Neural progenitor cell (in vitro differentiated cells): ENCODE data around the gene CPM. TPM values are rescaled to one million over a fixed set of nuclear protein-coding genes. Genes with fewer than 3 reads are reported as not detected.
"Not testable (repeated sequence)": the region's sequence is repeated elsewhere in the genome, so short reads cannot be mapped to it uniquely, and the experiment has no call there.

Experiments
- DNase-seq: peaks from one replicate; pipeline ENCODE4 v3.0.0-alpha.2; 2016; ENCODE audit warnings: low spot score
- H2AFZ ChIP-seq: fragments of 200-600 bp; sonication (generic); replicated peaks from 2 replicates; pipeline ENCODE4 v1.6.1; 2016; ENCODE audit warnings: antibody characterized with exemption
- H3F3A ChIP-seq: fragments of 200-600 bp; sonication (generic); 2 replicates; pipeline ENCODE4 v1.6.1; 2016; ENCODE audit warnings: antibody characterized with exemption, low read depth
- H3K27ac ChIP-seq: fragments of 200-600 bp; sonication (generic); 2 replicates; pipeline ENCODE4 v1.5.1; 2016; ENCODE audit warnings: mild to moderate bottlenecking
- H3K27me3 ChIP-seq: fragments of 200-600 bp; sonication (generic); 2 replicates; pipeline ENCODE4 v1.6.1; 2016; ENCODE audit warnings: mild to moderate bottlenecking, moderate library complexity
- H3K36me3 ChIP-seq: fragments of 200-600 bp; sonication (generic); 2 replicates; pipeline ENCODE4 v1.5.1; 2016
- H3K4me1 ChIP-seq: fragments of 200-600 bp; sonication (generic); 2 replicates; pipeline ENCODE4 v1.6.1; 2016; ENCODE audit warnings: mixed run types
- H3K4me2 ChIP-seq: fragments of 200-600 bp; sonication (generic); 2 replicates; pipeline ENCODE4 v1.6.1; 2016
- H3K4me3 ChIP-seq: fragments of 200-600 bp; sonication (generic); 2 replicates; pipeline ENCODE4 v1.5.1; 2016
- H3K79me2 ChIP-seq: fragments of 200-600 bp; sonication (generic); 2 replicates; pipeline ENCODE4 v1.6.1; 2016; ENCODE audit warnings: low read depth
- H3K9ac ChIP-seq: fragments of 200-600 bp; sonication (generic); 2 replicates; pipeline ENCODE4 v1.6.1; 2016
- H3K9me3 ChIP-seq: fragments of 200-600 bp; sonication (generic); 2 replicates; pipeline ENCODE4 v1.5.1; 2016; ENCODE audit warnings: low read depth
- H4K20me1 ChIP-seq: fragments of 200-600 bp; sonication (generic); 2 replicates; pipeline ENCODE4 v1.6.1; 2016; ENCODE audit warnings: low read depth
- H3K27ac Mint-ChIP-seq: 3 replicates; pipeline ENCODE4 v1.8.0; 2021; ENCODE audit warnings: mixed read lengths
- H3K27me3 Mint-ChIP-seq: 2 replicates; pipeline ENCODE4 v1.8.0; 2022; ENCODE audit warnings: low read depth, mild to moderate bottlenecking, inconsistent platforms, moderate library complexity, mixed read lengths; ENCODE audit not compliant: insufficient read depth
- H3K36me3 Mint-ChIP-seq: 3 replicates; pipeline ENCODE4 v1.8.0; 2021; ENCODE audit warnings: mixed read lengths
- H3K4me1 Mint-ChIP-seq: 3 replicates; pipeline ENCODE4 v1.8.0; 2021; ENCODE audit warnings: mixed read lengths
- H3K4me3 Mint-ChIP-seq: 3 replicates; pipeline ENCODE4 v1.8.0; 2021; ENCODE audit warnings: mild to moderate bottlenecking, moderate library complexity, mixed read lengths
- H3K9me3 Mint-ChIP-seq: 3 replicates; pipeline ENCODE4 v1.8.0; 2020; ENCODE audit warnings: mixed read lengths
- EZH2 ChIP-seq: fragments of 200-600 bp; sonication (generic); IDR thresholded peaks from 2 replicates; pipeline ENCODE4 v1.6.1; 2017; ENCODE audit warnings: antibody characterized with exemption, mild to moderate bottlenecking, moderate library complexity
- EZH2phosphoT487 ChIP-seq: fragments of 200-600 bp; sonication (generic); IDR thresholded peaks from 2 replicates; pipeline ENCODE4 v1.6.1; 2017; ENCODE audit warnings: antibody characterized with exemption
- total RNA-seq: library from RNA; depleted of rRNA; stranded (reverse); fragments of >200 nt; gene quantifications from 2 replicates; pipeline ENCODE4 v1.2.3, GENCODE V29; 2015; ENCODE audit warnings: low replicate concordance
- TF ChIP-seq, protein P1 (sequence below): fragments of 200-600 bp; sonication (generic); IDR thresholded peaks from 2 replicates; pipeline ENCODE4 v1.5.1; 2017; ENCODE audit warnings: antibody characterized with exemption, mild to moderate bottlenecking

Gene CPM
- total RNA-seq, 1 donor from 2014 or later, result 0.02 TPM

GRCh38 chr12:68812553-68813241 is 120.3 kb downstream of the CPM start:
- Histone ChIP-seq H3K27ac (no peak overlapping the region), H3K79me2 (peaks cover 70% of the 10 kb centered on the region), H3K9ac (no peak overlapping the region), H3K36me3 (peaks cover 19% of the 10 kb centered on the region), H3K4me3 (no peak overlapping the region), H3K4me1 (no peaks in the 10 kb centered on the region), H3K4me2 (no peak overlapping the region), H2AFZ (no peak overlapping the region), H3K27me3 (no peaks in the 10 kb centered on the region), H3K9me3 (no peaks in the 10 kb centered on the region), H3F3A (peaks cover 5% of the 10 kb centered on the region), H4K20me1 (peaks cover 15% of the 10 kb centered on the region)
- Mint-ChIP-seq H3K9me3 (no peaks in the 10 kb centered on the region), H3K36me3 (peaks cover 14% of the 10 kb centered on the region), H3K4me3 (no peak overlapping the region), H3K27me3 (no peaks in the 10 kb centered on the region), H3K27ac (no peak overlapping the region), H3K4me1 (peaks cover 6% of the 10 kb centered on the region)
- no peak for DNase-seq
- TF ChIP-seq EZH2 (no peak), EZH2phosphoT487 (no peak)
- TF ChIP-seq, protein P1, sequence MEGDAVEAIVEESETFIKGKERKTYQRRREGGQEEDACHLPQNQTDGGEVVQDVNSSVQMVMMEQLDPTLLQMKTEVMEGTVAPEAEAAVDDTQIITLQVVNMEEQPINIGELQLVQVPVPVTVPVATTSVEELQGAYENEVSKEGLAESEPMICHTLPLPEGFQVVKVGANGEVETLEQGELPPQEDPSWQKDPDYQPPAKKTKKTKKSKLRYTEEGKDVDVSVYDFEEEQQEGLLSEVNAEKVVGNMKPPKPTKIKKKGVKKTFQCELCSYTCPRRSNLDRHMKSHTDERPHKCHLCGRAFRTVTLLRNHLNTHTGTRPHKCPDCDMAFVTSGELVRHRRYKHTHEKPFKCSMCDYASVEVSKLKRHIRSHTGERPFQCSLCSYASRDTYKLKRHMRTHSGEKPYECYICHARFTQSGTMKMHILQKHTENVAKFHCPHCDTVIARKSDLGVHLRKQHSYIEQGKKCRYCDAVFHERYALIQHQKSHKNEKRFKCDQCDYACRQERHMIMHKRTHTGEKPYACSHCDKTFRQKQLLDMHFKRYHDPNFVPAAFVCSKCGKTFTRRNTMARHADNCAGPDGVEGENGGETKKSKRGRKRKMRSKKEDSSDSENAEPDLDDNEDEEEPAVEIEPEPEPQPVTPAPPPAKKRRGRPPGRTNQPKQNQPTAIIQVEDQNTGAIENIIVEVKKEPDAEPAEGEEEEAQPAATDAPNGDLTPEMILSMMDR, result no peak

- not testable (repeated sequence) for H3K9me3 ChIP-seq, H3K9ac ChIP-seq, H3K9me3 Mint-ChIP-seq, H3K27me3 Mint-ChIP-seq, H2AFZ ChIP-seq, H3K4me1 ChIP-seq, H3K4me2 ChIP-seq, H3K27me3 ChIP-seq, H3K27ac ChIP-seq, DNase-seq, H3K4me3 ChIP-seq, H3K27ac Mint-ChIP-seq, H3K4me3 Mint-ChIP-seq
- Mint-ChIP-seq H3K36me3 (peaks cover 10% of the 10 kb centered on the region), H3K4me1 (peaks cover 13% of the 10 kb centered on the region)
- peaks cover 63% of the 10 kb centered on the region for H3K79me2 ChIP-seq
- H3F3A ChIP-seq, result peaks cover 17% of the 10 kb centered on the region
- peaks cover 13% of the 10 kb centered on the region for H3K36me3 ChIP-seq
- H4K20me1 ChIP-seq, result peaks cover 15% of the 10 kb centered on the region
These were observed 121.4 kb downstream of the CPM start for GRCh38 chr12:68811573-68811972.

DNA sequence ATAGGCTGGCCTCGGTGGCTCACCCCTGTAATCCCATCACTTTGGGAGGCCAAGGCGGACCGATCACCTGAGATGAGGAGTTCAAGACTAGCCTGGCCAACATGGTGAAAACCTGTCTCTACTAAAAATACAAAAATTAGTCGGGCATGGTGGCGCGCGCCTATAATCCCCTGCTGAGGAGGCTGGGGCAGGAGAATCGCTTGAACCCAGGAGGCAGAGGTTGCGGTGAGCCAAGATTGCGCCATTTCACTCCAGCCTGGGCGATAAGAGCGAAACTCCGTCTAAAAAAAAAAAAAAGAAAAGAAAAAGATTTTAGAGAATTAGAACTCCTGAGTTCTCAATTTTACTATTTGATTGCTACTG is 123.0 kb downstream of the CPM start:
- Histone ChIP-seq H3K4me3 (peak overlapping the region; percentile 64), H4K20me1 (peaks cover 15% of the 10 kb centered on the region), H3F3A (peaks cover 17% of the 10 kb centered on the region), H3K79me2 (peaks cover 58% of the 10 kb centered on the region)
- not testable (repeated sequence) for H3K27me3 Mint-ChIP-seq, H3K9me3 ChIP-seq, H3K27ac Mint-ChIP-seq, H3K36me3 ChIP-seq, H3K9ac ChIP-seq, H3K4me2 ChIP-seq, H3K27ac ChIP-seq, H3K4me1 ChIP-seq, H2AFZ ChIP-seq, H3K9me3 Mint-ChIP-seq, H3K36me3 Mint-ChIP-seq, H3K27me3 ChIP-seq, DNase-seq
- peaks cover 25% of the 10 kb centered on the region for H3K4me1 Mint-ChIP-seq
- peak overlapping the region; percentile 97 for H3K4me3 Mint-ChIP-seq

DNA sequence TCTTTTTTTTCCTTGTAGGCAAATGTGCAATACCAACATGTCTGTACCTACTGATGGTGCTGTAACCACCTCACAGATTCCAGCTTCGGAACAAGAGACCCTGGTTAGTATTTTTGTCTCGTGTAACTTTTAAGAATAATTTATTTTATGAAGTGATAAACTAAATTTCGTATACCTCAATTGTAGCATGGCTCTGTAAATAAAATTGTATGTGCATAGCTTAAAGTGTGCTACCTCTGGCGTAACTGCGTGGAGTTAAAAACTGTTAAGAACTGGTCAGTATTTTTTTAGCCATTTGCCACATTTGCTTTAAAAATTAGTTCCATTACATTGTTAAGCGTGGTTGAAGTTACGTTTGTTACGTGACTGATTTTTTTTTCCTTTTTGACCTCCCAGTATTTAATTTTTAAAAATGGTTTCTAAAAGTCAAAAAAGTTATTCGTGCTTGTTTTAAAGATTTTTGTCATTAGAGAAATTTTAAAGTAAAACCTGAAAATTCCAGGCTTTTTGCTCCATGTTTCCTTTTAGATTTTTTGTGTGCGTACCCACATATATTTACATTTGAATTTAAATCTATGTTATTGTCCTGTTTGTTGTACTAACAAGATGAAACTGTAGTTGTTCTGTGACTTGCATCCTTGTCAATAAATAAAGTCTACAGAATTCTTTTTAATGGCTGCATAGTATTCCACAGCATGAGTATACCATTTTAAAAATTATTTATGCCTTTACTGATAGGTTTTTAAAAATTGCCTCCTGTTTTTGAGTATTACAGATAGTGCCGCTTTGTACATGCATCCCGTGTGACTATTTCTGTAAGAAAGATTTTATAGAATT is 123.6 kb downstream of the CPM start:
- H3K27me3 ChIP-seq, result no peaks in the 10 kb centered on the region
- peaks cover 15% of the 10 kb centered on the region for H4K20me1 ChIP-seq
- peak overlapping the region; percentile 97 for H3K4me3 Mint-ChIP-seq
- no peaks in the 10 kb centered on the region for H3K9me3 ChIP-seq
- no peak overlapping the region for H3K9ac ChIP-seq
- peaks cover 5% of the 10 kb centered on the region for H3K27me3 Mint-ChIP-seq
- H3K36me3 ChIP-seq, result peaks cover 8% of the 10 kb centered on the region
- no peak for TF ChIP-seq EZH2
- TF ChIP-seq, protein P1, result no peak
- no peak for TF ChIP-seq EZH2phosphoT487
- H3K4me2 ChIP-seq, result peak overlapping the region; percentile 84
- H2AFZ ChIP-seq, result no peak overlapping the region
- H3K27ac ChIP-seq, result no peak overlapping the region
- no peaks in the 10 kb centered on the region for H3K9me3 Mint-ChIP-seq
- H3K27ac Mint-ChIP-seq, result peak overlapping the region; percentile 98
- peaks cover 27% of the 10 kb centered on the region for H3K4me1 Mint-ChIP-seq
- H3K4me1 ChIP-seq, result no peaks in the 10 kb centered on the region
- H3K36me3 Mint-ChIP-seq, result peaks cover 9% of the 10 kb centered on the region
- H3K79me2 ChIP-seq, result peaks cover 58% of the 10 kb centered on the region
- H3K4me3 ChIP-seq, result peak overlapping the region; percentile 64
- peaks cover 17% of the 10 kb centered on the region for H3F3A ChIP-seq
- no peak for DNase-seq
